Measurements from ENCODE around the gene LCN12.

Gene LCN12

GRCh38 chr9:136921307-136921706, 30.8 kb upstream of the LCN12 start:
- no peak for TF ChIP-seq GATA2 (IDR thresholded peaks at IDR 0.05; ENCODE audit: low read depth, low read length)
- no peak for TF ChIP-seq GATA3 (IDR thresholded peaks at IDR 0.05; ENCODE audit: low read depth, low read length)

- no peak for TF ChIP-seq GATA2 (IDR thresholded peaks at IDR 0.05; ENCODE audit: low read depth, low read length)
- TF ChIP-seq GATA3 (IDR thresholded peaks at IDR 0.05; ENCODE audit: low read depth, low read length), result no peak
These were observed 30.4 kb upstream of the LCN12 start for GRCh38 chr9:136921718-136922117.

DNA sequence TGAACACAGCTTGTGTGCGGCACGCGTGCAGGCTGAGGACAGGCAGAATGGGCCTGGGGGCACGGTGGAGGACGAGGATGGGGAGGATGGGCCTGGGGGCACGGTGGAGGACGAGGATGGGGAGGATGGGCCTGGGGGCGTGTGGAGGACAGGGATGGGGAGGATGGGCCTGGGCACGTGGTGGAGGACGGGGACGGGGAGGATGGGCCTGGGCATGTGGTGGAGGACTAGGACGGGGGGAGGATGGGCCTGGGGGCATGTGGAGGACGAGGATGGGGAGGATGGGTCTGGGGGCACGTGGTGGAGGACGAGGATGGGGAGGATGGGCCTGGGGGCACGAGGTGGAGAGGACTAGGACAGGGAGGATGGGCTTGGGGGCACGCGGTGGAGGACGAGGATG, 29.5 kb upstream of the LCN12 start:
- TF ChIP-seq GATA2 (IDR thresholded peaks at IDR 0.05; ENCODE audit: low read depth, low read length) (no peak), GATA3 (IDR thresholded peaks at IDR 0.05; ENCODE audit: low read depth, low read length) (no peak)

DNA sequence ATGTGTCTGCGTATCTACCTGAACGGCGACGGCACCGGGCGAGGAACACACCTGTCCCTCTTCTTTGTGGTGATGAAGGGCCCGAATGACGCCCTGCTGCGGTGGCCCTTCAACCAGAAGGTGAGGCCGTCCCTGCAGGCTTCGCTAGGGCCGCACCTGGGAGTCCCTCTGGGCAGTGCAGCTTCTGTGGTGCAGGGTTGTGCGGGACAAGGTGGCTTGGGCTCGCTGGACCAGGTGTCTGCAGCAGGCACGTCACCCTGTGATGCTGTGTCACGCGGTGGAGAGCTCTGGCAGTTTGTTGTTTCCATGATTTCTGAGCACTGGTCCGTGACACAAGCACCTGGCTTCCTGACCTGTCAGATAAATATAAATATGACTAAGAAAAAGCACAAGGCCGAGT, 28.2 kb upstream of the LCN12 start:
- TF ChIP-seq GATA2 (IDR thresholded peaks at IDR 0.05; ENCODE audit: low read depth, low read length) (no peak), GATA3 (IDR thresholded peaks at IDR 0.05; ENCODE audit: low read depth, low read length) (no peak)

GRCh38 chr9:136925414-136926153, 26.5 kb upstream of the LCN12 start:
- no peak for TF ChIP-seq GATA3 (IDR thresholded peaks at IDR 0.05; ENCODE audit: low read depth, low read length)
- TF ChIP-seq GATA2 (IDR thresholded peaks at IDR 0.05; ENCODE audit: low read depth, low read length), result no peak

GRCh38 chr9:136926154-136926704, 25.8 kb upstream of the LCN12 start:
- no peak for TF ChIP-seq GATA3 (IDR thresholded peaks at IDR 0.05; ENCODE audit: low read depth, low read length)
- TF ChIP-seq GATA2 (IDR thresholded peaks at IDR 0.05; ENCODE audit: low read depth, low read length), result no peak

DNA sequence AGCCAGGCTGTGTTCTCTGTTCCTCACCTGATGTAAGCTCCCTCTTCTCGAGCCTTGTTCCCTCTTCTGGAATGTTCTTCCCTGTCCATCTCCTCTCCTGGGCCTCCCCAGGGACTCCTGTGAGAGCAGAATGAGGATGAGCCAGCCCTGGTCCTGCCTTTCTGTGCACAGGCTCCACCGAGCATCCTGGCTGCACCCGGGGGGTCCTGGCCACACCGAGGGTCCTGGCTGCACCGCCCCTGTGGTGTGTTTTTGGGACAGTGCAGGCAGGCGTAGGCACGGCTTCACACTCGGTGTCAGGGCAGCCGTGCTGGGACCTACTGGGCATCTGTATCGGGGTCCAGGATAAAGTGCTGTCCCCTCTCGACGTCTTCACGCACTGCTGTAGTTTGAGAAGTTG, 25.3 kb upstream of the LCN12 start:
- TF ChIP-seq GATA2 (IDR thresholded peaks at IDR 0.05; ENCODE audit: low read depth, low read length) (no peak), GATA3 (IDR thresholded peaks at IDR 0.05; ENCODE audit: low read depth, low read length) (no peak)

GRCh38 chr9:136927343-136928271, 24.5 kb upstream of the LCN12 start:
- TF ChIP-seq GATA2 (IDR thresholded peaks at IDR 0.05; ENCODE audit: low read depth, low read length), result no peak
- no peak for TF ChIP-seq GATA3 (IDR thresholded peaks at IDR 0.05; ENCODE audit: low read depth, low read length)

GRCh38 chr9:136928591-136928990, 23.5 kb upstream of the LCN12 start:
- no peak for TF ChIP-seq GATA3 (IDR thresholded peaks at IDR 0.05; ENCODE audit: low read depth, low read length)
- no peak for TF ChIP-seq GATA2 (IDR thresholded peaks at IDR 0.05; ENCODE audit: low read depth, low read length)

DNA sequence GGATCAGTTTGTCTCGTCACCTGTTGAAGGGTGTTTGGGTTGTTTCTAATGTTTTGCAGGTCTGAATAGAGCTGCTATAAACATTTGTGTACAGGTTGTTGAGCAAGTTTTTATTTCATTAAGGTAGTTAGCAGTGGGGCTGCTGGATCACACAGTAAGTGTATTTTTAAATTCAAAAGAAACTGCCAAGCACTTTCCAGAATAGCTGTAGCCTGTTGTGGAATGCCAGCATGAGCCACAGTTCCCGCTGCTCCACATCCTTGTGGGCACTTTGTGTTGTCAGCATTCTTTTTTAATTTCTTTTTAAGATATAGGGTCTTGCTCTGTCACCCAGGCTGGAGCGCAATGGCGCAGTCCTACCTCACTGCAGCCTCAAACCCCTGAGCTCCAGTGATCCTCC, 22.1 kb upstream of the LCN12 start:
- no peak for TF ChIP-seq GATA2 (IDR thresholded peaks at IDR 0.05; ENCODE audit: low read depth, low read length)
- TF ChIP-seq GATA3 (IDR thresholded peaks at IDR 0.05; ENCODE audit: low read depth, low read length), result no peak

DNA sequence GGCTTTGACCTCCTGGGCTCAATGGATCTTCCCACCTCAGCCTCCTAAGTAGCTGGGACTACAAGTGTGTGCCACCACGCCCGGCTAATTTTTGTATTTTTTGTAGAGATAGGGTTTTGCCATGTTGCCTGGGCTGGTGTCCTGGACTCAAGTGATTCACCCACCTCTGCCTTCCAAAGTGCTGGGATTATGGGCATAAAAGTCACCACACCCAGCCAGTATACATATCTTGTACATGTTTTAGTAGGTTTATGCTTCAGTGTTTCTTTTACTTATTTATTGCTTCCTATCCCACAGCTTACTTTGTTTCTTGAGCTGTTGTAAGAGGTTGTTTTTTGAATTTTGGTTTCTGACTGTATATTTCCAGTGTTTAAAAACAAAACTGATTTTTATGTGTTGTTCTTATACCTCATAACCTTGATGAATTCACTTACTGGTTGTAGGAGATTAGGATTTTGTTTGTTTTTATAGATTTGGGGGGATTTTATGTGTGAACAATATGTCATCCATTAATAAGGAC, 20.4 kb upstream of the LCN12 start:
- TF ChIP-seq GATA3 (IDR thresholded peaks at IDR 0.05; ENCODE audit: low read depth, low read length), result no peak
- TF ChIP-seq GATA2 (IDR thresholded peaks at IDR 0.05; ENCODE audit: low read depth, low read length), result no peak

DNA sequence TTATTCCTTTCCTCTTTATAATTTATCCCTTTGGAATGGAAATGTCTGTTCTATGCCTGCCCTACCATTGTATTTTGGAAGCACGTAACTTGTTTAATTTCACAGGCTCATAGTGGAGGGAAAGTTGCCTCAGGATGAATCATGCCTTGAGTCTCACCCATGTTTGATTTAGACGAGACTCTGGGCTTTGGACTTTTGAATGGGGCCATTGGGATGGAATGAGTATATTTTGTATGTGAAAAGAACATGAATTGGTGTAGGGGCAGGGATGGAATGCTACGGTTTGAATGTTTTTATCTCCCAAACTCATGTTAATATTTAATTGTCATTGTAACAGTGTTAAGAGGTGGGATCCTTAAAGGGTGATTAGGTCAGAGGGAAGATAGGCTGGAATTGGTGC, 17.8 kb upstream of the LCN12 start:
- TF ChIP-seq GATA3 (IDR thresholded peaks at IDR 0.05; ENCODE audit: low read depth, low read length) (no peak), GATA2 (IDR thresholded peaks at IDR 0.05; ENCODE audit: low read depth, low read length) (no peak)

DNA sequence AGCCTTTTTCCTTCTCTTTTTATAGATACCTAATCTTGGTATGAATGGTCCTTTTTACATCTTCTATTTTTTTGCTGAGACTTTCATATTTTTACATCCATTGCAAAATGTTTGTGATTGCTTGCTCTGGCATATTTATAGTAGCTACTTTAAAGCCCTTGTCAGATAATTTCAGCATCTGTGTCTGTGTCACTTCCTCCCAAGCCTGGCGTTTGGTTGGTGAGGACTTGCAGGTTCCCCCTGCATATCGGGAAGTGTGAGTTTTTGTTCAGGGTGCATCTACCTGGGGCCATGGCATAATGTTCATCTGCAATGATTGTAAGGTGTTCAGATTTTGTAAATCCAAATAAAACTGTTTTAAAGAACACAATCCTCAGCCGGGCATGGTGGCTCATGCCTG, 16.4 kb upstream of the LCN12 start:
- TF ChIP-seq GATA2 (IDR thresholded peaks at IDR 0.05; ENCODE audit: low read depth, low read length), result no peak
- TF ChIP-seq GATA3 (IDR thresholded peaks at IDR 0.05; ENCODE audit: low read depth, low read length), result no peak

DNA sequence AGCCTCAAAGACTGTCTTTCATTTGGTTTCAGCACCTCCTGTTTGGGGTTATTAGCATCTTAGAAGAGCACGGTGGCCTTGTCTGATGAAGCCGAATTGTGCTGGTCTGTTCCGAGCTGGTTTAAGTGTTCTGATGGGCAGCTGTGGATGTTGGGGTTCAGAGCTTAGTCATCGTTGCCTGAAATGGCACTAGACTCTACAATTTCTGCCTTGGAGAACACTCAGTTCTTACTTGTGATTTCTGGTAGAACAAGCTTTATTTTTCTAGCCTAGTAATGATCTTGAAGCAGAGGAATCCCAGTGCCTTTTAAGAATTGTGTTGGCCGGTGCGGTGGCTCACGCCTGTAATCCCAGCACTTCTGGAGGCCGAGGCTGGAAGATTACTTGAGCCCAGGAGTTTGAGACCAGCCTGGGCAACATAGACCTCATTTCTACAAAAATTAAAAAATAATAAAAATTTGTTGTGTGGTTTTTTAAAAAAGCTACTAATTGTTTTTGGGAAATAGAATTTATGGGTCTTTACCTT, 15.4 kb upstream of the LCN12 start:
- TF ChIP-seq GATA2 (IDR thresholded peaks at IDR 0.05; ENCODE audit: low read depth, low read length) (no peak), GATA3 (IDR thresholded peaks at IDR 0.05; ENCODE audit: low read depth, low read length) (no peak)

Measured in SH-SY5Y (cell line).